MCF 10A (cell line): ENCODE measurements around the gene NTRK2. TPM values are rescaled to one million over a fixed set of nuclear protein-coding genes. Genes with fewer than 3 reads are reported as not detected.

Experiments
- BruUV-seq: library from RNA; stranded (reverse); fragments of 400-500 nt; replicated peaks from 2 replicates; lab custom pipeline; 2021; lab: Mats Ljungman, UMichigan
- CTCF ChIA-PET: fragments of 300-600 bp; sonication (Branson Sonifier 250); formaldehyde crosslinking; extraction: SDS; loops from one replicate; lab custom pipeline; 2021; ENCODE audit warnings: antibody characterized with exemption, inconsistent platforms; lab: Yijun Ruan, JAX
- POLR2A ChIA-PET: fragments of 300-600, 350-650 bp; sonication (Branson Sonifier 250); formaldehyde crosslinking; extraction: SDS; loops from one replicate; lab custom pipeline; 2020; ENCODE audit warnings: antibody characterized with exemption, inconsistent platforms; lab: Yijun Ruan, JAX
- DNase-seq: peaks from one replicate; pipeline ENCODE4 v3.0.0-alpha.2; 2018; ENCODE audit not compliant: unreplicated experiment
- H3K27ac Mint-ChIP-seq: one replicate; pipeline ENCODE4 v1.8.0; 2022; ENCODE audit warnings: mild to moderate bottlenecking, low read depth, mixed read lengths; ENCODE audit not compliant: unreplicated experiment
- H3K27me3 Mint-ChIP-seq: one replicate; pipeline ENCODE4 v1.8.0; 2022; ENCODE audit warnings: mixed read lengths; ENCODE audit not compliant: insufficient read depth, unreplicated experiment
- H3K36me3 Mint-ChIP-seq: one replicate; pipeline ENCODE4 v1.8.0; 2022; ENCODE audit warnings: mild to moderate bottlenecking, moderate library complexity, mixed read lengths; ENCODE audit not compliant: insufficient read depth, unreplicated experiment
- H3K4me1 Mint-ChIP-seq: one replicate; pipeline ENCODE4 v1.8.0; 2022; ENCODE audit warnings: mixed read lengths; ENCODE audit not compliant: insufficient read depth, unreplicated experiment
- H3K4me3 Mint-ChIP-seq: one replicate; pipeline ENCODE4 v1.8.0; 2022; ENCODE audit warnings: mild to moderate bottlenecking, moderate library complexity, mixed read lengths; ENCODE audit not compliant: unreplicated experiment
- H3K9me3 Mint-ChIP-seq: one replicate; pipeline ENCODE4 v1.8.0; 2022; ENCODE audit warnings: mixed read lengths; ENCODE audit not compliant: unreplicated experiment
- CTCF ChIP-seq: fragments of 200-600 bp; IDR thresholded peaks from one replicate; pipeline ENCODE4 v1.8.0; 2022; ENCODE audit warnings: antibody characterized with exemption, mild to moderate bottlenecking; ENCODE audit not compliant: unreplicated experiment
- intact Hi-C: fragments of 100-400 bp; cut with micrococcal nuclease; formaldehyde crosslinking; loops from 2 replicates; pipeline ENCODE4 v1.14.1; 2022
- total RNA-seq: library from RNA; stranded (reverse); gene quantifications from 2 replicates; pipeline ENCODE4 v1.2.3, GENCODE V29; 2022

Gene NTRK2
- total RNA-seq, 1 experiment from 2014 or later, result not detected

- Mint-ChIP-seq H3K27ac (no peak overlapping the region), H3K27me3 (peaks cover 11% of the 10 kb centered on the region), H3K4me3 (no peak overlapping the region), H3K4me1 (no peaks in the 10 kb centered on the region), H3K36me3 (no peaks in the 10 kb centered on the region), H3K9me3 (no peaks in the 10 kb centered on the region)
- BruUV-seq, result no TSS peak
- peak; percentile 18 for DNase-seq
- peak; percentile 23 for TF ChIP-seq CTCF
- ChIA-PET POLR2A (no interaction called here), CTCF (interaction anchor here (0.6 to 1.5 kb wide), 4 partner anchors 9 to 209 kb away, joined by 3 to 4 read pairs (median 3); no protein-coding TSS in a partner anchor)
- intact Hi-C loops, result no loop called here
Measured at GRCh38 chr9:84932915-84933527, 263.5 kb downstream of the NTRK2 start.

- Mint-ChIP-seq H3K27me3 (peaks cover under 1% of the 10 kb centered on the region), H3K27ac (no peak overlapping the region), H3K9me3 (no peaks in the 10 kb centered on the region), H3K4me3 (no peak overlapping the region), H3K4me1 (peaks cover 10% of the 10 kb centered on the region), H3K36me3 (peaks cover 1% of the 10 kb centered on the region)
- intact Hi-C loops, result no loop called here
- no peak for TF ChIP-seq CTCF
- no TSS peak for BruUV-seq
- CTCF ChIA-PET, result interaction anchor here (0.6 to 0.7 kb wide), 3 partner anchors 239 to 1834 kb away, joined by 3 read pairs; no protein-coding TSS in a partner anchor
- DNase-seq, result no peak
- POLR2A ChIA-PET, result no interaction called here
Measured at GRCh38 chr9:84935528-84936117, 266.1 kb downstream of the NTRK2 start.

- intact Hi-C loops, result no loop called here
- BruUV-seq, result no TSS peak
- ChIA-PET POLR2A (interaction anchor here (0.7 to 1.1 kb wide), 2 partner anchors 35 to 205 kb away, joined by 3 to 4 read pairs; no protein-coding TSS in a partner anchor), CTCF (interaction anchor here (0.7 to 0.8 kb wide), 2 partner anchors 21 to 536 kb away, joined by 4 read pairs; no protein-coding TSS in a partner anchor)
- H3K27me3 Mint-ChIP-seq, result no peaks in the 10 kb centered on the region
- H3K9me3 Mint-ChIP-seq, result no peaks in the 10 kb centered on the region
- no peak for TF ChIP-seq CTCF
- DNase-seq, result no peak
- peaks cover 6% of the 10 kb centered on the region for H3K36me3 Mint-ChIP-seq
- H3K4me1 Mint-ChIP-seq, result peaks cover 14% of the 10 kb centered on the region
- no peak overlapping the region for H3K27ac Mint-ChIP-seq
- no peak overlapping the region for H3K4me3 Mint-ChIP-seq
Measured at GRCh38 chr9:84937180-84937579, 267.7 kb downstream of the NTRK2 start.

GRCh38 chr9:84937581-84937980, 268.1 kb downstream of the NTRK2 start:
- no peak for TF ChIP-seq CTCF
- no peak overlapping the region for H3K27ac Mint-ChIP-seq
- peaks cover 6% of the 10 kb centered on the region for H3K36me3 Mint-ChIP-seq
- CTCF ChIA-PET, result interaction anchor here (0.7 to 0.8 kb wide), 2 partner anchors 21 to 536 kb away, joined by 4 read pairs; no protein-coding TSS in a partner anchor
- no peaks in the 10 kb centered on the region for H3K9me3 Mint-ChIP-seq
- H3K27me3 Mint-ChIP-seq, result no peaks in the 10 kb centered on the region
- POLR2A ChIA-PET, result interaction anchor here (0.7 to 1.1 kb wide), 2 partner anchors 35 to 205 kb away, joined by 3 to 4 read pairs; no protein-coding TSS in a partner anchor
- no TSS peak for BruUV-seq
- H3K4me3 Mint-ChIP-seq, result no peak overlapping the region
- peaks cover 14% of the 10 kb centered on the region for H3K4me1 Mint-ChIP-seq
- intact Hi-C loops, result no loop called here
- no peak for DNase-seq
